ENCODE data around the gene DCPS.
"Not testable (repeated sequence)": the region's sequence is repeated elsewhere in the genome, so short reads cannot be mapped to it uniquely, and the experiment has no call there.

Gene DCPS

GRCh38 chr11:126345759-126346585 lies 42.1 kb downstream of the DCPS start:
- DNase-seq = no peak

GRCh38 chr11:126346586-126346940 lies 42.7 kb downstream of the DCPS start:
- no peak for DNase-seq

GRCh38 chr11:126346946-126347345 lies 43.1 kb downstream of the DCPS start:
- not testable (repeated sequence) for DNase-seq

- DNase-seq = no peak
These were observed 44.1 kb downstream of the DCPS start for GRCh38 chr11:126347751-126348668.

GRCh38 chr11:126348806-126349582 lies 45.1 kb downstream of the DCPS start:
- no peak for DNase-seq

- DNase-seq = no peak
These were observed 47.0 kb downstream of the DCPS start for GRCh38 chr11:126350836-126351235.

GRCh38 chr11:126352163-126352562 lies 48.3 kb downstream of the DCPS start:
- no peak for DNase-seq

GRCh38 chr11:126352934-126353801 lies 49.3 kb downstream of the DCPS start:
- no peak for DNase-seq

GRCh38 chr11:126354631-126355323 lies 50.9 kb downstream of the DCPS start:
- peak; percentile 51 for DNase-seq

- DNase-seq = peak; percentile 83
These were observed 51.6 kb downstream of the DCPS start, which contains the start of gene ST3GAL4 for GRCh38 chr11:126355324-126355925. TSS of gene ST3GAL4 (plus strand) at chr11:126355686. CDS start at chr11:126406156, 50,470 bp downstream.

GRCh38 chr11:126355926-126356897 lies 52.4 kb downstream of the DCPS start:
- peak; percentile 67 for DNase-seq

- no peak for DNase-seq
These were observed 53.4 kb downstream of the DCPS start for GRCh38 chr11:126357055-126357962.

GRCh38 chr11:126357969-126358762 lies 54.3 kb downstream of the DCPS start:
- DNase-seq = no peak

GRCh38 chr11:126358763-126359160 lies 54.9 kb downstream of the DCPS start:
- DNase-seq = no peak

- no peak for DNase-seq
These were observed 55.7 kb downstream of the DCPS start for GRCh38 chr11:126359431-126360048.

GRCh38 chr11:126360049-126360446 lies 56.2 kb downstream of the DCPS start:
- DNase-seq = no peak

- no peak for DNase-seq
These were observed 57.5 kb downstream of the DCPS start for GRCh38 chr11:126361400-126361799.

Data from retina (tissue), 1 donor.